Testis (tissue), 2 donors: ENCODE data around the gene TNFSF8.

Experiments used
- CTCF ChIP-seq, 3 experiments: fragments of 450-650 bp in 2 of 3; fragments of 200-600 bp in 1 of 3; sonication (generic) in 1 of 3; IDR thresholded peaks; one replicate each; pipeline ENCODE4 v1.5.1; 2016 to 2019; ENCODE audit warnings: antibody characterized with exemption in 3 of 3, mild to moderate bottlenecking in 2 of 3, moderate library complexity in 1 of 3
- POLR2A ChIP-seq: fragments of 450-650 bp; IDR thresholded peaks from one replicate; pipeline ENCODE4 v1.6.1; 2017; ENCODE audit warnings: antibody characterized with exemption, mild to moderate bottlenecking, moderate library complexity

- no peak for TF ChIP-seq POLR2A
- no peak for TF ChIP-seq CTCF (IDR thresholded peaks at IDR 0.05)
Observed at GRCh38 chr9:114928136-114928535, 2.3 kb downstream of the TNFSF8 start.
